B cell (primary cell): Measurements from ENCODE around the gene FBXO48. TPM values are rescaled to one million over a fixed set of nuclear protein-coding genes. Genes with fewer than 3 reads are reported as not detected.

Experiments
- ATAC-seq: fragments of 200-7000 bp; cut with Tn5 transposase; one replicate; pipeline ENCODE4 v1.10.0; 2021; ENCODE audit warnings: low read depth, mild to moderate bottlenecking, moderate number of reproducible peaks, moderate library complexity
- CTCF ChIA-PET: fragments of 350-600 bp; sonication (Branson Sonifier 250); formaldehyde crosslinking; loops from one replicate; lab custom pipeline; 2021; ENCODE audit warnings: antibody characterized with exemption, inconsistent platforms; lab: Charles Lee
- POLR2A ChIA-PET: fragments of 350-600 bp; sonication (Branson Sonifier 250); formaldehyde crosslinking; loops from one replicate; lab custom pipeline; 2021; ENCODE audit warnings: antibody characterized with exemption; lab: Charles Lee
- DNase-seq: peaks from one replicate; pipeline ENCODE4 v3.0.0; 2013
- H2AFZ ChIP-seq: 2 replicates; pipeline ENCODE4 v1.6.1; 2012; ENCODE audit warnings: mild to moderate bottlenecking, low read depth, low read length; ENCODE audit not compliant: insufficient read depth, poor library complexity, severe bottlenecking
- H3K27ac ChIP-seq, 2 donors: 1 replicate in 1 of 2; 2 replicates in 1 of 2; pipeline ENCODE4 v1.5.1; 2012 to 2013; ENCODE audit warnings: low read length in 2 of 2, mild to moderate bottlenecking in 2 of 2, moderate library complexity in 1 of 2
- H3K27me3 ChIP-seq, 4 experiments: fragments of 200-600 bp in 1 of 4; sonication (generic) in 1 of 4; replicated peaks in 1 of 4; 1 replicate in 2 of 4; 2 replicates in 2 of 4; pipeline versions ENCODE4 v1.6.1 to v1.7.0; 2013 to 2016; ENCODE audit warnings: low read length in 3 of 4, mild to moderate bottlenecking in 2 of 4, mixed read lengths in 1 of 4, moderate library complexity in 1 of 4; ENCODE audit not compliant: insufficient read depth in 4 of 4, control insufficient read depth in 3 of 4; ENCODE audit errors: control extremely low read depth in 1 of 4
- H3K36me3 ChIP-seq, 2 experiments: replicated peaks in 1 of 2; 1 replicate in 1 of 2; 2 replicates in 1 of 2; pipeline versions ENCODE4 v1.6.1 to v1.7.1; 2013; ENCODE audit warnings: low read length in 1 of 2; ENCODE audit not compliant: insufficient read depth in 2 of 2, control insufficient read depth in 1 of 2; ENCODE audit errors: control extremely low read depth in 1 of 2, extremely low read depth in 1 of 2
- H3K4me1 ChIP-seq, 2 donors: fragments of 200-600 bp in 1 of 2; sonication (generic) in 1 of 2; 1 replicate in 1 of 2; 2 replicates in 1 of 2; pipeline versions ENCODE4 v1.5.1 to v1.6.1; 2013 to 2017; ENCODE audit warnings: low read length in 2 of 2; ENCODE audit not compliant: control insufficient read depth in 2 of 2, insufficient read depth in 2 of 2
- H3K4me2 ChIP-seq: replicated peaks from 2 replicates; pipeline ENCODE3; 2012; ENCODE audit warnings: mild to moderate bottlenecking, low read depth, low read length; ENCODE audit not compliant: poor library complexity, severe bottlenecking
- H3K4me3 ChIP-seq, 5 experiments: fragments of 200-600 bp in 1 of 5; sonication (generic) in 1 of 5; 1 replicate in 3 of 5; 2 replicates in 2 of 5; pipeline versions ENCODE4 v1.5.1 to v1.7.0; 2011 to 2016; ENCODE audit warnings: low read length in 4 of 5, mild to moderate bottlenecking in 4 of 5, low read depth in 2 of 5, control low read depth in 1 of 5, moderate library complexity in 1 of 5; ENCODE audit not compliant: insufficient read depth in 1 of 5; ENCODE audit errors: control extremely low read depth in 1 of 5, extremely low read depth in 1 of 5
- H3K79me2 ChIP-seq: fragments of 200-600 bp; sonication (generic); one replicate; pipeline ENCODE4 v1.6.0; 2016; ENCODE audit warnings: low read length; ENCODE audit not compliant: control insufficient read depth, insufficient read depth
- H3K9ac ChIP-seq: fragments of 200-600 bp; sonication (generic); 2 replicates; pipeline ENCODE4 v1.6.1; 2017; ENCODE audit warnings: mild to moderate bottlenecking, low read length, moderate library complexity
- H3K9me3 ChIP-seq, 3 donors: one replicate each; pipeline versions ENCODE4 v1.6.1 to v1.7.1; 2013; ENCODE audit warnings: low read length in 2 of 3; ENCODE audit not compliant: control insufficient read depth in 2 of 3, insufficient read depth in 1 of 3; ENCODE audit errors: control extremely low read depth in 1 of 3
- H4K20me1 ChIP-seq: 2 replicates; pipeline ENCODE4 v1.6.0; 2012; ENCODE audit warnings: mild to moderate bottlenecking, low read length; ENCODE audit not compliant: insufficient read depth, control insufficient read depth, poor library complexity, severe bottlenecking
- H3K27ac Mint-ChIP-seq: one replicate; pipeline ENCODE4 v1.8.0; 2021; ENCODE audit warnings: mixed read lengths
- H3K27me3 Mint-ChIP-seq: one replicate; pipeline ENCODE4 v1.8.0; 2021; ENCODE audit warnings: mixed read lengths
- H3K4me1 Mint-ChIP-seq: one replicate; pipeline ENCODE4 v1.8.0; 2021; ENCODE audit warnings: mixed read lengths
- H3K4me3 Mint-ChIP-seq: one replicate; pipeline ENCODE4 v1.8.0; 2021; ENCODE audit warnings: mixed read lengths
- H3K9me3 Mint-ChIP-seq: one replicate; pipeline ENCODE4 v1.8.0; 2022; ENCODE audit warnings: mixed read lengths; ENCODE audit not compliant: insufficient read depth
- CTCF ChIP-seq: fragments of 200-600 bp; IDR thresholded peaks from one replicate; pipeline ENCODE4 v1.8.0; 2022; ENCODE audit warnings: antibody characterized with exemption, mild to moderate bottlenecking
- EZH2 ChIP-seq: IDR thresholded peaks from 2 replicates; pipeline ENCODE4 v1.6.1; 2012; ENCODE audit warnings: borderline replicate concordance, low read depth, mild to moderate bottlenecking, moderate library complexity, low read length; ENCODE audit not compliant: insufficient read depth, poor library complexity, severe bottlenecking
- WGBS: methylation state at CpG from one replicate; pipeline ENCODE4 v1.1.5; 2013; ENCODE audit warnings: missing lambda C conversion rate; ENCODE audit not compliant: insufficient coverage; 5-methylcytosine and 5-hydroxymethylcytosine counted together
- intact Hi-C: fragments of 100-400 bp; cut with micrococcal nuclease; formaldehyde crosslinking; loops from one replicate; pipeline ENCODE4 v1.10.0; 2022
- polyA plus RNA-seq: library from polyadenylated mRNA; depleted of rRNA; stranded (reverse); fragments of >200 nt; gene quantifications from 2 replicates; pipeline ENCODE4 v1.2.3, GENCODE V29; 2012
- total RNA-seq, 2 donors: library from RNA; stranded (reverse); fragments of 120-200 nt in 1 of 2; gene quantifications; 1 replicate in 1 of 2; 2 replicates in 1 of 2; pipeline versions ENCODE4 v1.2.3 to v1.2.4, GENCODE V29; 2013 to 2022

FBXO48 gene
- total and polyA plus RNA-seq, 2 donors (not counting 1 experiment from before 2014, with no cell fraction given): 1.5 to 3.2 TPM

GRCh38 chr2:68512966-68513365, 45.9 kb upstream of the FBXO48 start:
- ATAC-seq: no peak
- H3K36me3 ChIP-seq: no peaks in the 10 kb centered on the region
- H3K27me3 ChIP-seq: no peaks in the 10 kb centered on the region
- ChIA-PET POLR2A (no interaction called here), CTCF (no interaction called here)
- no peaks in the 10 kb centered on the region for H3K9me3 ChIP-seq
- no peak for DNase-seq
- no peaks in the 10 kb centered on the region for H3K27me3 Mint-ChIP-seq
- no peak overlapping the region for H3K4me3 ChIP-seq
- H2AFZ ChIP-seq: no peak overlapping the region
- no peak overlapping the region for H3K27ac Mint-ChIP-seq
- intact Hi-C loops: no loop called here
- no peak overlapping the region for H3K27ac ChIP-seq
- H3K4me1 Mint-ChIP-seq: no peaks in the 10 kb centered on the region
- H3K9me3 Mint-ChIP-seq: peaks cover 11% of the 10 kb centered on the region
- no CpG with 5 or more reads among the region's 1 CpG for WGBS
- H3K4me3 Mint-ChIP-seq: no peak overlapping the region
- TF ChIP-seq CTCF (no peak), EZH2 (no peak)
- H3K4me1 ChIP-seq: no peaks in the 10 kb centered on the region
- no peak overlapping the region for H3K4me2 ChIP-seq
- H3K79me2 ChIP-seq: no peaks in the 10 kb centered on the region
- H3K9ac ChIP-seq: no peak overlapping the region
- no peaks in the 10 kb centered on the region for H4K20me1 ChIP-seq

GRCh38 chr2:68512326-68512725, 45.2 kb upstream of the FBXO48 start:
- H3K4me2 ChIP-seq: no peak overlapping the region
- Mint-ChIP-seq H3K4me1 (no peaks in the 10 kb centered on the region), H3K9me3 (peaks cover 11% of the 10 kb centered on the region), H3K4me3 (no peak overlapping the region), H3K27ac (no peak overlapping the region), H3K27me3 (no peaks in the 10 kb centered on the region)
- H3K4me3 ChIP-seq: no peak overlapping the region
- no peaks in the 10 kb centered on the region for H4K20me1 ChIP-seq
- no peaks in the 10 kb centered on the region for H3K79me2 ChIP-seq
- intact Hi-C loops: no loop called here
- no peak overlapping the region for H2AFZ ChIP-seq
- WGBS: no CpG with 5 or more reads among the region's 3 CpGs
- no peaks in the 10 kb centered on the region for H3K36me3 ChIP-seq
- POLR2A ChIA-PET: no interaction called here
- no peaks in the 10 kb centered on the region for H3K4me1 ChIP-seq
- no peak overlapping the region for H3K27ac ChIP-seq
- H3K27me3 ChIP-seq: no peaks in the 10 kb centered on the region
- no peak overlapping the region for H3K9ac ChIP-seq
- no peak for DNase-seq
- CTCF ChIA-PET: interaction anchor here (0.6 kb wide), 1 partner anchor 383 kb away, joined by 5 read pairs; no protein-coding TSS in a partner anchor
- ATAC-seq: no peak
- TF ChIP-seq CTCF (no peak), EZH2 (no peak)
- H3K9me3 ChIP-seq: no peaks in the 10 kb centered on the region
